HCT116 (cell line): ENCODE measurements around the gene THBS1. TPM values are rescaled to one million over a fixed set of nuclear protein-coding genes. Genes with fewer than 3 reads are reported as not detected.

Experiments
- ATAC-seq: fragments of 200-7000 bp; cut with Tn5 transposase; 2 replicates; pipeline ENCODE4 v1.9.1; 2020; ENCODE audit warnings: mild to moderate bottlenecking, moderate library complexity
- BruUV-seq: library from RNA; stranded (reverse); fragments of 400-500 nt; replicated peaks from 2 replicates; lab custom pipeline; 2021; lab: Mats Ljungman, UMichigan
- CTCF ChIA-PET: fragments of 300-600 bp; sonication (Branson Sonifier 250); formaldehyde crosslinking; loops from one replicate; lab custom pipeline; 2021; ENCODE audit warnings: antibody characterized with exemption; lab: Charles Lee
- POLR2A ChIA-PET: fragments of 300-600, 350-600 bp; sonication (Branson Sonifier 250); formaldehyde crosslinking; loops from one replicate; lab custom pipeline; 2021; ENCODE audit warnings: antibody characterized with exemption; lab: Charles Lee
- RAD21 ChIA-PET, 2 experiments: fragments of 300-600 bp; sonication (Branson Sonifier 250); formaldehyde crosslinking; loops; one replicate each; lab custom pipeline; 2023; ENCODE audit warnings: low total read pairs in 2 of 2; ENCODE audit not compliant: uncharacterized antibody in 2 of 2, unreplicated experiment in 2 of 2, low non-redundant PET in 1 of 2; lab: Charles Lee
- DNase-seq: peaks from one replicate; pipeline ENCODE4 v3.0.0-alpha.2; 2010; ENCODE audit warnings: low read depth, low spot score
- H2AFZ ChIP-seq: fragments of 200-600 bp; shearing (Covaris generic), sonication (generic); 2 replicates; pipeline ENCODE4 v1.6.1; 2017; ENCODE audit warnings: low read depth, mixed run types, mixed read lengths, antibody characterized with exemption, low read length; ENCODE audit not compliant: poor library complexity, severe bottlenecking
- H3K27ac ChIP-seq: 2 replicates; pipeline ENCODE4 v1.5.1; 2012; ENCODE audit warnings: low read depth, low read length
- H3K27me3 ChIP-seq: fragments of 200-600 bp; sonication (generic); 2 replicates; pipeline ENCODE4 v1.6.1; 2016; ENCODE audit warnings: mixed run types, low read length, mixed read lengths; ENCODE audit not compliant: insufficient read depth
- H3K36me3 ChIP-seq, 2 experiments: fragments of 200-500 bp in 1 of 2; fragments of 200-600 bp in 1 of 2; sonication (Bioruptor generic) in 1 of 2; sonication (generic) in 1 of 2; 2 replicates each; pipeline versions ENCODE4 v1.5.1 to v1.6.1; 2014 to 2016; ENCODE audit warnings: low read length in 2 of 2, inconsistent platforms in 1 of 2, mixed read lengths in 1 of 2, mixed run types in 1 of 2; ENCODE audit not compliant: insufficient read depth in 2 of 2, control insufficient read depth in 1 of 2
- H3K4me1 ChIP-seq, 2 experiments: fragments of 200-600 bp in 1 of 2; sonication (generic) in 1 of 2; 2 replicates each; pipeline versions ENCODE4 v1.5.1 to v1.6.1; 2012 to 2017; ENCODE audit warnings: low read length in 2 of 2, inconsistent platforms in 1 of 2, mild to moderate bottlenecking in 1 of 2, mixed read lengths in 1 of 2, mixed run types in 1 of 2, moderate library complexity in 1 of 2; ENCODE audit not compliant: insufficient read depth in 2 of 2, control insufficient read depth in 1 of 2
- H3K4me2 ChIP-seq: fragments of 200-600 bp; sonication (generic); 2 replicates; pipeline ENCODE4 v1.6.1; 2017; ENCODE audit warnings: mixed run types, low read length, mixed read lengths
- H3K4me3 ChIP-seq, 2 experiments: fragments of 200-600 bp in 1 of 2; sonication (generic) in 1 of 2; replicated peaks in 1 of 2; 2 replicates each; pipeline ENCODE4 v1.5.1; 2011 to 2016; ENCODE audit warnings: low read length in 2 of 2, control low read depth in 1 of 2, low read depth in 1 of 2, mild to moderate bottlenecking in 1 of 2, mixed read lengths in 1 of 2, mixed run types in 1 of 2
- H3K79me2 ChIP-seq: fragments of 200-600 bp; sonication (generic); 2 replicates; pipeline ENCODE4 v1.6.1; 2017; ENCODE audit warnings: mild to moderate bottlenecking, mixed run types, low read length, moderate library complexity, mixed read lengths; ENCODE audit not compliant: insufficient read depth
- H3K9ac ChIP-seq: fragments of 200-600 bp; sonication (generic); 2 replicates; pipeline ENCODE4 v1.6.1; 2016; ENCODE audit warnings: low read length, mixed read lengths
- H3K9me2 ChIP-seq: fragments of 200-600 bp; sonication (generic), shearing (Covaris generic); 2 replicates; pipeline ENCODE4 v1.6.1; 2017; ENCODE audit warnings: mixed run types, mild to moderate bottlenecking, moderate library complexity; ENCODE audit not compliant: insufficient read depth
- H3K9me3 ChIP-seq, 2 experiments: fragments of 200-500 bp in 1 of 2; fragments of 200-600 bp in 1 of 2; sonication (Bioruptor generic) in 1 of 2; sonication (generic) in 1 of 2; 2 replicates each; pipeline ENCODE4 v1.6.1; 2014 to 2017; ENCODE audit warnings: low read length in 2 of 2, mixed read lengths in 2 of 2, inconsistent platforms in 1 of 2, low read depth in 1 of 2, mild to moderate bottlenecking in 1 of 2, mixed run types in 1 of 2, moderate library complexity in 1 of 2; ENCODE audit not compliant: control insufficient read depth in 1 of 2, insufficient read depth in 1 of 2
- H4K20me1 ChIP-seq: fragments of 200-600 bp; sonication (generic), shearing (Covaris generic); 2 replicates; pipeline ENCODE4 v1.6.1; 2017; ENCODE audit warnings: mixed run types, mild to moderate bottlenecking, moderate library complexity; ENCODE audit not compliant: insufficient read depth
- ATF3 ChIP-seq: IDR thresholded peaks from 2 replicates; pipeline ENCODE4 v1.6.1; 2012
- CEBPB ChIP-seq: IDR thresholded peaks from 2 replicates; pipeline ENCODE4 v1.6.1; 2012; ENCODE audit warnings: low read depth
- EGR1 ChIP-seq: IDR thresholded peaks from 2 replicates; pipeline ENCODE4 v1.6.1; 2012; ENCODE audit warnings: low read depth
- EZH2 ChIP-seq: fragments of 200-600 bp; sonication (generic); IDR thresholded peaks from 2 replicates; pipeline ENCODE4 v1.6.1; 2017; ENCODE audit warnings: antibody characterized with exemption, mixed run types
- POLR2A ChIP-seq: IDR thresholded peaks from 2 replicates; pipeline ENCODE4 v1.7.0; 2011; ENCODE audit warnings: borderline replicate concordance; ENCODE audit not compliant: insufficient read depth, insufficient read length; ENCODE audit errors: extremely low read depth
- POLR2AphosphoS5 ChIP-seq: IDR thresholded peaks from 2 replicates; pipeline ENCODE4 v1.6.1; 2011; ENCODE audit warnings: mild to moderate bottlenecking, low read depth, low read length, moderate library complexity
- RAD21 ChIP-seq: IDR thresholded peaks from 2 replicates; pipeline ENCODE4 v1.6.1; 2012; ENCODE audit warnings: low read depth, mild to moderate bottlenecking
- TCF7L2 ChIP-seq: IDR thresholded peaks from 2 replicates; pipeline ENCODE4 v1.7.0; 2011; ENCODE audit warnings: borderline replicate concordance, inconsistent platforms; ENCODE audit not compliant: insufficient read depth, insufficient read length; ENCODE audit errors: extremely low read depth
- ZNF274 ChIP-seq: fragments of 200-500 bp; sonication (Bioruptor generic); IDR thresholded peaks from 2 replicates; pipeline ENCODE4 v1.6.1; 2014; ENCODE audit warnings: mild to moderate bottlenecking, low read depth, low read length, inconsistent platforms
- intact Hi-C: fragments of 100-400 bp; cut with micrococcal nuclease; formaldehyde crosslinking; loops from 2 replicates; pipeline ENCODE4 v1.10.0; 2022
- total RNA-seq: library from RNA; stranded (reverse); gene quantifications from one replicate; pipeline ENCODE4 v1.2.1, GENCODE V29; 2021; ENCODE audit not compliant: unreplicated experiment
- TF ChIP-seq, protein P1 (sequence below): IDR thresholded peaks from 2 replicates; pipeline ENCODE4 v1.6.1; 2012

Gene THBS1
- total RNA-seq, 1 experiment from 2014 or later = 6.3 TPM

DNA sequence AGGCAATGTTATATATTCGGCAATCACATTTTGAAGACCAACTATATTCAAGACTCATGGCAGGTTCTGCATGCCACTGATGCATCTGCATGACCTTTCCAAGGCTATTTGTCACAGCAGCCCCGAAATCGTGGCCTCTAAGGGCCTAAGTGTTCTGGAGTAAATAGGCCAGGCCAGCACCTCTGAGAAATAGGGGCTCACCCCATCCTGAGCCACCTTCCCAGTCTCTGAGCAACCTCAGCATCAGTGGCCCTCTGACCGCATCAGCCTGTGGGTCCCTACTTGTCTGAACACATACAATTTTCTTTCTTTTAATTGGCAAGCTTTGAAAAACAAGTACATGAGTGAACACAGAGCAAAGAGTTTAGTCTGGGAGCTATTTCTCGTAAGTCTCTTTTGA, 45.9 kb upstream of the THBS1 start (continued):
- TF ChIP-seq EZH2 (no peak), RAD21 (no peak)
- TF ChIP-seq, protein P1, sequence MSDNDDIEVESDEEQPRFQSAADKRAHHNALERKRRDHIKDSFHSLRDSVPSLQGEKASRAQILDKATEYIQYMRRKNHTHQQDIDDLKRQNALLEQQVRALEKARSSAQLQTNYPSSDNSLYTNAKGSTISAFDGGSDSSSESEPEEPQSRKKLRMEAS = no peak

DNA sequence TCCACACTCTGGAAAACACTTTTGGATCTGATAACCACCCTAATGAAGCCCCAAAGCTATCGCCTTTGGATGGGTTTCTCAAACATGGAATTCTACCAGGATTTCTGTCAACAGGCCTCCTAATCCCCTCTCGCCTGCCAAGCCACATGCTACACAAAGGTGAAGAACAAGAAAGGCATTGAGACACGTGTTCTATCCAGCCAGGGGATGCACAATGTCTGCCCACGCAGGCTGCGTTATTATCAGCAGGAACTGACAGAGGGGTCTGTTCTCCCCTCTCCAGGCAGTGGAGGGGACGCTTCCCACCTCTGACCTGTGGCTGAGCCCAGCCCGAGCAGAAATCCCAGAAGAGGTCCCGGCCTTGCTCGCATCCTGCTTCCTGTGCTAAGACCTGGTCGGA, 45.4 kb upstream of the THBS1 start:
- Histone ChIP-seq H4K20me1 (no peaks in the 10 kb centered on the region), H3K9ac (no peak overlapping the region), H3K4me3 (no peak overlapping the region), H3K27ac (no peak overlapping the region), H3K4me2 (no peak overlapping the region), H3K36me3 (no peaks in the 10 kb centered on the region), H2AFZ (no peak overlapping the region), H3K4me1 (no peaks in the 10 kb centered on the region), H3K9me3 (no peaks in the 10 kb centered on the region), H3K27me3 (no peaks in the 10 kb centered on the region), H3K9me2 (no peaks in the 10 kb centered on the region), H3K79me2 (no peaks in the 10 kb centered on the region)
- RAD21 ChIA-PET = no interaction called here
- POLR2A ChIA-PET = no interaction called here
- intact Hi-C loops = no loop called here
- DNase-seq = no peak
- CTCF ChIA-PET = no interaction called here
- ATAC-seq = no peak
- TF ChIP-seq ZNF274 (no peak), POLR2AphosphoS5 (no peak), ATF3 (no peak), CEBPB (no peak), RAD21 (no peak), TCF7L2 (no peak), POLR2A (no peak)
- TF ChIP-seq, protein P1 = no peak
- no TSS peak for BruUV-seq

DNA sequence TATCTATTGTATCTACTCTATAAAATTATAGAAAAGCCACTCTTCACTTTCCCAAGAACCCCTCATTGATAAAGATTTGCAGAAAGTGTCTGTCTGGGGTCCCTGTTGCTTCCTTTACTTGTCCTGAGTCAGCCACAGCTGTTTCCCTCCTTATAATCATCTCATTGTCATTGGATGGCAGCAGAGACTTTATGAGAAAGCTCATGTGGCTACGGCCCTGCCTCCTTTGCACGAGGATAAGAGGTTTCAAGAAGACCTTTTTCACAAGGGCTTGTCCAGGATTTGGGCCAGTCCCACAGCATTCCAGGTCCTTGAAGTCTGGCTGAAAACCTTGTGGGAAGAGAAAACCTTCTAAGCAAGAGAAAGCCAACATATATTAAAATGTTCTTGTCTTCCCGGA, 41.9 kb upstream of the THBS1 start:
- H3K9me3 ChIP-seq = no peaks in the 10 kb centered on the region
- H3K4me2 ChIP-seq = no peak overlapping the region
- H3K27me3 ChIP-seq = no peaks in the 10 kb centered on the region
- DNase-seq (no peak), ATAC-seq (no peak)
- no peaks in the 10 kb centered on the region for H3K9me2 ChIP-seq
- H3K9ac ChIP-seq = no peak overlapping the region
- ChIA-PET CTCF (no interaction called here), POLR2A (no interaction called here), RAD21 (no interaction called here)
- intact Hi-C loops = no loop called here
- H4K20me1 ChIP-seq = no peaks in the 10 kb centered on the region
- H3K27ac ChIP-seq = no peak overlapping the region
- TF ChIP-seq EZH2 (no peak), EGR1 (no peak), RAD21 (no peak)
- no peaks in the 10 kb centered on the region for H3K79me2 ChIP-seq
- BruUV-seq = no TSS peak
- no peak overlapping the region for H2AFZ ChIP-seq
- H3K4me1 ChIP-seq = no peaks in the 10 kb centered on the region
- H3K4me3 ChIP-seq = no peak overlapping the region
- no peaks in the 10 kb centered on the region for H3K36me3 ChIP-seq
